HG03565 (cell line): ENCODE results near the gene PCF11.
"Not testable (repeated sequence)": the region's sequence is repeated elsewhere in the genome, so short reads cannot be mapped to it uniquely, and the experiment has no call there.

Experiments used
- ATAC-seq: cut with Tn5 transposase; IDR thresholded peaks from one replicate; pipeline ENCODE4 v1.9.1; 2021; ENCODE audit warnings: mild to moderate bottlenecking, moderate library complexity; ENCODE audit not compliant: unreplicated experiment

The PCF11 gene, protein sequence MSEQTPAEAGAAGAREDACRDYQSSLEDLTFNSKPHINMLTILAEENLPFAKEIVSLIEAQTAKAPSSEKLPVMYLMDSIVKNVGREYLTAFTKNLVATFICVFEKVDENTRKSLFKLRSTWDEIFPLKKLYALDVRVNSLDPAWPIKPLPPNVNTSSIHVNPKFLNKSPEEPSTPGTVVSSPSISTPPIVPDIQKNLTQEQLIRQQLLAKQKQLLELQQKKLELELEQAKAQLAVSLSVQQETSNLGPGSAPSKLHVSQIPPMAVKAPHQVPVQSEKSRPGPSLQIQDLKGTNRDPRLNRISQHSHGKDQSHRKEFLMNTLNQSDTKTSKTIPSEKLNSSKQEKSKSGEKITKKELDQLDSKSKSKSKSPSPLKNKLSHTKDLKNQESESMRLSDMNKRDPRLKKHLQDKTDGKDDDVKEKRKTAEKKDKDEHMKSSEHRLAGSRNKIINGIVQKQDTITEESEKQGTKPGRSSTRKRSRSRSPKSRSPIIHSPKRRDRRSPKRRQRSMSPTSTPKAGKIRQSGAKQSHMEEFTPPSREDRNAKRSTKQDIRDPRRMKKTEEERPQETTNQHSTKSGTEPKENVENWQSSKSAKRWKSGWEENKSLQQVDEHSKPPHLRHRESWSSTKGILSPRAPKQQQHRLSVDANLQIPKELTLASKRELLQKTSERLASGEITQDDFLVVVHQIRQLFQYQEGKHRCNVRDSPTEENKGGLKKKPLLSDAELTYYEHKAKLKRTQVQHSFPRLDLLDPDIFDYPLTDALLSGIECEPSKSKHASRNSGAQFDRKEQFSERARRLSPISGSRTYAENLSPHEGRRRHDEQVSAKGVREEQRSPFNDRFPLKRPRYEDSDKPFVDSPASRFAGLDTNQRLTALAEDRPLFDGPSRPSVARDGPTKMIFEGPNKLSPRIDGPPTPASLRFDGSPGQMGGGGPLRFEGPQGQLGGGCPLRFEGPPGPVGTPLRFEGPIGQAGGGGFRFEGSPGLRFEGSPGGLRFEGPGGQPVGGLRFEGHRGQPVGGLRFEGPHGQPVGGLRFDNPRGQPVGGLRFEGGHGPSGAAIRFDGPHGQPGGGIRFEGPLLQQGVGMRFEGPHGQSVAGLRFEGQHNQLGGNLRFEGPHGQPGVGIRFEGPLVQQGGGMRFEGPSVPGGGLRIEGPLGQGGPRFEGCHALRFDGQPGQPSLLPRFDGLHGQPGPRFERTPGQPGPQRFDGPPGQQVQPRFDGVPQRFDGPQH (N-terminal part only)

DNA sequence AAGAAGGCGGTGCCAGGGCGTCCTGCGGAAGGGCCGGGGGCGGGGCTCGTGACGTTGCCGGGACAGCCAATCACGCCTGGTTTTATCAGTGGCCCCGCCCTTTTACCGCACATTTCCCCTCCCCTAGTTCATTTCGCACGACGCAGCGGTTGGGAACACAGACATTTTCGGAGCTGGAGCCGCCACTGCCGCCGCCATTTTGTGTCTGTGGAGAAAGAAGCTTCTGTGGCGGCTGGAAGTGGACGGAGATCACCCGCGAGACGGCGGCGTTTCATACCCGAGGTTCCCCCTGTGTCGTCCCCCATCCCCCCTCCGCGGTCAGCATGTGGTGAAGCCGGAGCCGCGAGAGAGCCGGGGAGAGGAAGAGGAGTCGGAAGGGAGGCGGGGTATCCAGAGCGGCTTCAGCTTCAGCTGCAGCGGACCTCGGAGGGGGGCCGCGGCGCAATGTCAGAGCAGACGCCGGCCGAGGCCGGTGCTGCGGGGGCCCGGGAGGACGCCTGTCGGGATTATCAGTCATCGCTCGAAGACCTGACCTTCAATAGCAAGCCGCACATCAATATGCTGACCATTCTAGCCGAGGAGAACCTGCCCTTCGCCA is at the start of gene PCF11:
PCF11 (plus strand) TSS at position 136 of the 598 bp plus-strand sequence; CDS start at position 445, 309 bp downstream.
- ATAC-seq, result no peak

DNA sequence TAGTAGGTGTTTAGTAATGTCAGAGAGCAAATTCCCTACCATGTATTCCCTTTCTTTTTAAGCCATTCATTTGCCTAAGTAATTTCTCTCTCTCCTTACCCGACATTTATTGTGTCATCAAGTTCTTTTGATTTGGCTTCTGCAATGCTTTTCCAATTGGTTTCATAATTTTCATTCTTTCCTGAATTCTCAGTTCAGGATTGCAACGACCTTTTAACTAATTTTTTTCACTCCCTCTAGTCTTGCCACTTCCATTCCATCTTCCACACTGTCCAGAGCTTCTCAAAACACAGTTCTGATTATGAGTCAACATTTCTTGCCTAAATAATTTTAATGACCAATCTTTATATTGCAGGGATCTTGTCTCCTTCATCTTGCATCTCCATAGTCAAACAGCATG is 44.0 kb upstream of the PCF11 start:
- no peak for ATAC-seq

DNA sequence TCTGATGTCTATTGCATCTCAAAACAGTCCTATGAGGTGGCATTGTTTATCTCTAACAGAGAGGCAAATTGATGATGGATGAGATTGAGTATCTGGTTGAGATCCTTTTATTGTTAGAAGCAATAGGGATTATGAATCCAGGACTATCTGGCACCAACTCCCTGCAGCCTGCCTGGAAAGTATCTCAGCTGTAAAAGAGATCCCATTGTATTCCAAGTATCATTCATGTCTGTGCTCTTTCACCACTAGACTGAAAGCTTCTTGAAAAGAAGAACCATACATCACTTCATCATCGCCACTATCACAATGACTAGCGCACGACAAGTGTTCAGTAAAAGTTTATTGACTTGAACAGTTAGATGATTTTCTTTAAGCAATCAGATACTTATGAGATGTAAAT is 41.9 kb upstream of the PCF11 start:
- ATAC-seq, result no peak

DNA sequence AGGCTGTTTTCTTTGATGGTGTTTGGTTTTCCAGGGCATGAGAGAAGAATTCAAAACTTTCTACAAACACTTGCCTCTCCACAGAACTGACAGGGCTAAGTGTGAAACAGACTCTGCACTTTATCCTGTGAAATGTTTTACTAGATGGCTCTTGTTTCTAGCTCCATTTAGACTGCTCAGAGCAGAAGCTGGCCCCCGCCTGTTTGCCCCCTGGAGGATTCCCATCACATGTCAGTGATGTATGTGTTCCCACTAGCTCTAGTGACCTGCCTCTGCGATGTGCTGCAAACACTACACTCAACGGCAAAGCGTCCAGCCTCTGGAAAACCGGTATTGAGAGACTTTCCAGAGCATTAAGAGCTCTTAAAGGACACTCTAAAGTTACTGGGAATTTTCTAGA is 41.4 kb upstream of the PCF11 start:
- ATAC-seq, result no peak

DNA sequence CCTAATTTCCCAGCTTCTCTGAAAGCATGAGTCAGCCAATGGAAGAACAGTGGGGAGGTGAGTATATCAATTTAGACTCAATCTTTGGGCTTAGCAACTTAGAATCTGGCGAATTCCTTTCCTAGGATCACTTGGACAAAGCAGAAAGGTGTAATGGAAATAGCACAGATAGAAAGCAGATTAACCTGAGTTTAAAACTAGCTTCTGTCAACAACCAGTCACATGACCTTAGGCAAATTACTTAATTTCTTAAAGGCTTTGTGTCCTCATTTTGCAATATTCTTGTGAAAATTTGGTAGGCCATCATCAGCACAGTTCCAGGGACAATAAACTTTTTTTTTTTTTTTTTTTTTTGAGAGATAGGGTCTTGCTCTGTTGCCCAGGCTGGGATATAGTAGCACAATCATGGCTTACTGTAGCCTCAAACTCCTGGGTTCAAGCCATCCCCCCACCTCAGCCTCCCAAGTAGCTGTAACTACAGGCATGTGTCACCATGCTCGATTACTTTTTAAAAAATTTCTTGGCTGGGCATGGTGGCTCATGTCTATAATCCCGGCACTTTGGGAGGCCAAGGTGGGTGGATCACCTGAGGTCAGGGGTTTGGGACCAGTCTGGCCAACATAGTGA is 40.8 kb upstream of the PCF11 start:
- ATAC-seq, result no peak

DNA sequence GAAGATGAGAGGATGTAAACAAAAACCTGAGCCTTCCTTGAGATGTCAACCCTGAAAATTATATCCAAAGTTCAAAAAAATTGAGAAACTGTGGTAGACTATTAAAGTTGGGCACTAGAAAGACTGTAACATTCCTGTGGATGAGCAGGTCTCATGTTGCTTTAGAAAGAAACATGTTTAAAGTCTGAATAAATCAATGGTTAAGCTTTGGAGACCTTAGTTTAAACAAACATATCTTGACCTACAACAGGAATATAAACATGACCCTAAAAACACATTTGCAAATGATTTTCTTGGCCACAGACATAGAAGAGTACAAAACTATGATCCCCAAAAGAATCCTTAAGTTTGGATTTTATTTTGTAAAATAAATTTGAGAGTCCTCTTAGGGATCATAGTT is 38.1 kb upstream of the PCF11 start:
- no peak for ATAC-seq

DNA sequence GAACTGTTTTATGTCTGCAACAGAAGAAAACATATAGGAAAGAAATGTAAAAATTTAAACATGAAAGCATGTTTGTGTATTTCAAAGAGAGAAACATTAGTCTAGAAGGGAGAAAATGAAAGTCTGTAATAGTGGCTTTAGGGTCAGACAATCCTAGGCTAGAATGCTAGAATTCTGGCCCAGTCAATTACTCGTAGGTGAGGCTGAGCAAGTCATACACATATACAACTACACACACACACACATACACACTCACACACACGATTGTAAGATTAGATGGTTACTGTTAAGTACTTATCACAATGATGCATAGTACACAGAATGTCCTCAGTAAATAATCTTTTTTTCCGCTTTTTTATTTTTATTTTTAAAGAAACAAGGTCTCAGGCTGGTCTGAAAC is 37.7 kb upstream of the PCF11 start:
- ATAC-seq, result no peak

DNA sequence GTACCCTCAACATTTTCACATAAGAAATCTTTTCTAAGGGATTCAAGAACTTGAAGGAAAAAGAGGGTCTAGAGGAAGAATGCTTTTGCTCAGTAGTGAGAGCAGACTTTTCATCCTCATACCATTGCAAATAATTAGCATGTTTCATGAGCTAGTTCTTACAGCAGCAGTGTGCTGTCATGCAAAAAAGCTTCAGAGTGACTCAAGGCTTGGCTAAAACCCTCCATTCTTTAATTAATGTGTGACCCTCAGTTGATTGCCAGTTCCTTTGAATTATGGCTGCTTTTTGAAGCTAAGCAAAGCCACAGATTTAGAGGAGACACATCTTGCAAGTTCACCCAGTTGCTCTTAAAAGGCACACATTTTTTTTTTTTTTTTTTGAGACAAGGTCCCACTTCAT is 36.6 kb upstream of the PCF11 start:
- ATAC-seq, result no peak

DNA sequence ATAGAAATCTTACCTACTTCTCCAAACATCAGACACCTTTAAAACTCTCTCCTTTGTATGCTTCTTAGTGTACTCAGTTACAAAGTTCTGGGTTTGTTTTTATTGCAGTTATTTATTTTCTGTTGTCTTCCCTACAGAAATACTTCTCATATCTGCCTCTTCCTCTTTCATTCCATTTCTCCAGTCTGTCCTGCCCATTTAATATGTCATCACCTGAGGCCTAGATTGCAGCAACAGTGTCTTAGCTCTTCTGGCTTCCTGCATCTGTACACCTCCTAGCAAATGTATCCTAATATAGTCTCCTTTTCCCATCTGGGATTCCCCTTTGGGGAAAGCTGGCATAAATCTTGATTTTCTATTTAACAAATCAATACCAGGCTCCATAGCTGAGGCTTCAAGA is 34.9 kb upstream of the PCF11 start:
- ATAC-seq, result no peak

DNA sequence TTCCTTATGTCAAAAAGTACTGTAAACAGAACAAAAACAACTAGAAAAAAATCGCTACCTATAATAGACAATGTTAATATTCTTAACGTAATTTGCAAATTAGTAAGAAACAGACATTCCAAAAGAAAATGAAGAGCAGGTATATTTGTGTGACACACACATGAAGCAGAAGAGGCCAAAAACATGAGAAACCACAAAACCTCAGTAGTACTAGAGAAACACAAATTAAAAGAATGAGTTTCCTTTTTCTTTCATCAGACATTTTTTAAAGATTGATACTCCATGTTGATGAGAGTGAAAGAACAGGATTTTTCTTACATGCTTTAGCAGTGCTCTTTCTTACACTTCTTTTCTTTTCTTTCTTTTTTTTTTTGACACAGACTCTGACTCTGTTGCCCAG is 34.2 kb upstream of the PCF11 start:
- ATAC-seq, result no peak

DNA sequence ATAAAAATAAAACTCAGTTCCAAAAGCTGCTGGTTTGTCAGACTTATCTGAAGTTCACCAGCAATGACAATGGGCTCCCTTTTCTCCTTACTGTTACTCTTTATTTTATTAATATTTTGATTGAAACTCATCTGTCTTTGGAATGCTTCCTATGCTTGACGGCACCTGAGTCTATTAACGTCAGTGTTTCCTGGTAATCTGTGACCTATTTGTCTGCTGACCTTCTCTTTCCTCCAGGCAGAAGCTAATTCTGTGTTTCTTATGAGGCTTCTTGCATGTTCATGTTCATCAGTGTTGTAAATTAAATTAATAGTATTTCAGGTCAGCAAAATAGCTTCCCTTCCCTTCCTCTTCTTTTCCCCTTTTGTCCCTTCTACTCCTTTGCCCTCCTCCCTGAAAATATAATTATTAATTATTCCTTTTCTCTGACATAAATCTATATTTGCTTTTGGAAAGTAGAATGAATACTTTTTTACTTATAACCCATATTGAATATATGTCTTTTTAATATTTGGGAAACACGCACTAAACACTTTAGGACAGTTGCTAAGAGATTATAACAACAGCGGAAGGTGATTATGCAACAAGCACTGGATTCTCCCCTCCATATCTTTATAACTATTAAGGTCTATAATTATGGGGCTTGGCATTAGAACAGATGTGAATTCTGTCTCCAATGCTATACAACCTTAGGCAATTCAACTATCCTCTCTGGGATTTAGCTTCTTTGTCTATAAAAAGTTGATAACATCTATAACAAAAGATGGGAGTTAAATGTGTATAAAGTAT is 32.1 kb upstream of the PCF11 start:
- ATAC-seq, result no peak

DNA sequence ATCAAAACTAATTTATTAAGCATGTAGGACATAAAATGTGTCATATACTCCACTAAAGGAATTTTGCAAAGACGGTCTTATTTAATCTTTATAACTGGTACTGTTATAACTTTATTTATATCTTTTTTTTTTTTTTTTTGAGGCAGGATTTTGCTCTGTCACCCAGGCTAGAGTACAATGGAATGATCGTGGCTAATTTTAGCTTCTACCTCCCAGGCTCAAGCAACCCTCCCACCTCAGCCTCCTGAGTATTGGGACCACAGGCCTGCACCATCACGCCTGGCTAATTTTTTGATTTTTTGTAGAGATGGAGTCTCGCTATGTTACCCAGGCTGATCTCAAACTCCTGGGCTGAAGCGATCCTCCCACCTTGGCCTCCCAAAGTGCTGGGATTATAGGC is 31.4 kb upstream of the PCF11 start:
- ATAC-seq, result no peak

DNA sequence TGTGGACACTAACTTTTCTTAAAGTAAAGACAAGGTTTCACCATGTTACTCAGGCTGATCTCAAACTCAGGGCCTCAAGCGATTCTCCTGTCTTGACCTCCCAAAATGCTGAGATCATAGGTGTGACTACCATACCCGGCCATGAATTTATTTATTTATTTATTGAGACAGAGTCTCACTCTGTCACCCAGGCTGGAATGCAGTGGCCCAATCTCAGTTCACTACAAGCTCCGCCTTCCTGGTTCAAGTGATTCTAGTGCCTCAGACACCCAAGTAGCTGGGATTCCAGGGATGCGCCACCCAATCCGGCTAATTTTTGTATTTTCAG is 29.7 kb upstream of the PCF11 start:
- ATAC-seq, result no peak

DNA sequence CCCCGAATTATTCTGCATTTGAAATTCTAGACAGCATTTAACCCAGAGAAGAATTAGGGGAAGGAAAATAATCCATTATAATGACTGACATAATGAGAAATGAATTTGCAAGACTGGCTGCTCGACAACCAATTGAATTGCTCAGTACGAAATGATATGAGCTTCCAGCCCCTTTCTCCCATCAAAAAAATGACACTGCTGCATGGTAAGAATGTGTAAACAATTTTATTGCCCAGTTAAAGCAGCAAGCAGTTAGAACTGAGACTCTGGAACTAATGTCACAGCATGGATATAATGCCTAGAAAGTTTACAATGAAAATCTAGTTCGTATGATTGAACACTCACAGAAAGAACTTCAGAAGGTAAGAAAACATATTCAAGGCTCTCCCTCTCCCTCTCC is 24.7 kb upstream of the PCF11 start:
- ATAC-seq, result no peak

DNA sequence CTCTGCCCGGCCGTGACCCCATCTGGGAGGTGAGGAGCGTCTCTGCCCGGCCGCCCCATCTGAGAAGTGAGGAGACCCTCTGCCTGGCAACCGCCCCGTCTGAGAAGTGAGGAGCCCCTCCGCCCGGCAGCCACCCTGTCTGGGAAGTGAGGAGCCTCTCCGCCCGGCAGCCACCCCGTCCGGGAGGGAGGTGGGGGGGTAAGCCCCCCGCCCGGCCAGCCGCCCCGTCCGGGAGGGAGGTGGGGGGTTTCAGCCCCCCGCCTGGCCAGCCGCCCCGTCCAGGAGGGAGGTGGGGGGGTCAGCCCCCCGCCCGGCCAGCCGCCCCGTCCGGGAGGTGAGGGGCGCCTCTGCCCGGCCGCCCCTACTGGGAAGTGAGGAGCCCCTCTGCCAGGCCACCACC is 23.7 kb upstream of the PCF11 start:
- not testable (repeated sequence) for ATAC-seq

DNA sequence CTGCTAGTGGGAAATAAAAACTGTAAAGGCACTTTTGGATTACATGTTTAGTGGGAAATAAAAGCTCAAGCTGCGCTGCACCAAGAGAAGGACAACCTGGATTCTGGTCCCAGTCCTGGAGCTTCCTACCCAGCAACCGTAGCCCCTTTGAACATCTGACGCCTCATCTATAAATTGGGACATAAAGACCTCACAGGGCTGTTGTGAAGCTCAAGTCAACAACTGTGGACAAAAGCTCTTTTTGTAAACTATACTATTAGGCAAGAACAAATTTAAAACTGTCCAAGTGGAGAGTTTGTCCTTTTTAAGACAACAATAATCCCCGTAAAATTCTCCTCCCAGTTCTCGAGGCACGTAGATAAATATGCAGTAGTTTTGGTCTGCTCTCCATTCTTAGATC is 17.6 kb upstream of the PCF11 start:
- no peak for ATAC-seq

DNA sequence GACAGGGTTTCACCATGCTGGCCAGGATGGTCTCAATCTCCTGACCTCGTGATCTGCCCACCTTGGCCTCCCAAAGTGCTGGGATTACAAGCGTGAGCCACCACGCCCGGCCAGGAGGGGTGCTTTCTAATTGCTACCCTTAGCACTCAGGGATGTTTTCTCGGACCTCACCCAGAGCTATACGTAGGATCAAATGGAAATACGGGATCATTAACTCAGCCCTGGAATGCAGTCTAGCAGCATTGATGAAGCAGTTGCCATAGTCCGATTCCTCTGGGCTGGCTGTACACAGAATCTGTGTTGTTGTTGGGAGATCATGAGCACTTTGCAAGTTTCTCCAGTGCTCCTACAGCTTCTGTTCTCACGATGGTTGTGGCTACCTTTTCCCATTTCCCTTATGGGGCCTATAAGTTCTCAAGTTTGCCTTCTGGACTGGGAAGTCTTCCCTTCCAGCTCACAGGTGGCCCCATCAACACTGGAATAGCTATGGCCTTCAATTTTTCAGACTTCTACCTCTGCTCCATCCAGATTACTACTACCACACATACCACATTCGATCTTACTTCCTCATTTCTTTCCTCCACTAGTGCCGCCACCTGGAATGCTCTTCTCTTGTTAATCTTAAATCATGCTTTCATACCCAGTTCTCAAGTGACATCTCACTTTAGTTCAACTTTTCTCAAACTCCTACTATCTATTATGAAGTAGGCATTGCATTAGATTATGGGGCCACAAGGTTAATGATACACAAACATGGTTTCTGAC is 16.1 kb upstream of the PCF11 start:
- ATAC-seq, result peak; percentile 99

DNA sequence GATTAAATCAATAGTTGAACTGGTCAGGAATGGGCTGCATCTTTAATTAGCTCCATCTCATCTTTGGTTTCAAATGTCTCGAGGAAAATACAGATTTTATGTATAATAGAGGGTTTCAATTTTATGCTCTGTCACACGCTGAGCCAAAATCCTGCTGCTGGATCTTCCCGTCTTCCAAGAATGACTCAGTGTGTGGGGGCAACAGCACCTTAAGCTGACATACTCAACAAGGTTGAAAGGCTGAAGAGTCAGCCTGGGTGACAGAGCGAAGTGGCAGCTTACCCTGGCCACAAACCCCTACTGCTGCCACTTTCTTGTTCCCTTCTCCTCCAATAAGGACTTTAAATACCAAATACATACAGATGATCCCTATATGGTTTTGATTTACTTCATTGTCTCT is 9.0 kb upstream of the PCF11 start:
- ATAC-seq, result no peak

DNA sequence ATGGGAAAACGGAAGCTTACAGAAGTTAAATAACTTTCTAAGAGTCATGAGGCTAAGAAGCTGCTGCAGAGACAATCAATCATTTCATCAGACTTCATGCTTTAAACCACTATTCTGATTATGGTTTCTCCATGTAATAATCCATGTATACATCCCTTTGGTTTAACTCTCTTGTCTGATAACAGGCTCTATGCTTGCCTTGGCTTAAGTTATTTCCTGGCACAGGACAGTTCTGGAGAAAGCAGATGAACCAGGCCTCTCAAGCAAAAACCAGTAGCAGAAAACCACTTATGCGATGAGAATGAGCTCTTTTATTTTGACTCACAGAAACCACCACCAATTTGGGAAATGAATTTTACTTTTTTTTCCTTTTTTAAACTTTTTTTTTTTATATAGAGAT is 6.5 kb upstream of the PCF11 start:
- ATAC-seq, result no peak
